ENCODE measurements around the gene SPATA45. TPM values are rescaled to one million over a fixed set of nuclear protein-coding genes. Genes with fewer than 3 reads are reported as not detected.

Gene SPATA45
- total and polyA plus RNA-seq, 5 experiments from 2014 or later, result not detected

DNA sequence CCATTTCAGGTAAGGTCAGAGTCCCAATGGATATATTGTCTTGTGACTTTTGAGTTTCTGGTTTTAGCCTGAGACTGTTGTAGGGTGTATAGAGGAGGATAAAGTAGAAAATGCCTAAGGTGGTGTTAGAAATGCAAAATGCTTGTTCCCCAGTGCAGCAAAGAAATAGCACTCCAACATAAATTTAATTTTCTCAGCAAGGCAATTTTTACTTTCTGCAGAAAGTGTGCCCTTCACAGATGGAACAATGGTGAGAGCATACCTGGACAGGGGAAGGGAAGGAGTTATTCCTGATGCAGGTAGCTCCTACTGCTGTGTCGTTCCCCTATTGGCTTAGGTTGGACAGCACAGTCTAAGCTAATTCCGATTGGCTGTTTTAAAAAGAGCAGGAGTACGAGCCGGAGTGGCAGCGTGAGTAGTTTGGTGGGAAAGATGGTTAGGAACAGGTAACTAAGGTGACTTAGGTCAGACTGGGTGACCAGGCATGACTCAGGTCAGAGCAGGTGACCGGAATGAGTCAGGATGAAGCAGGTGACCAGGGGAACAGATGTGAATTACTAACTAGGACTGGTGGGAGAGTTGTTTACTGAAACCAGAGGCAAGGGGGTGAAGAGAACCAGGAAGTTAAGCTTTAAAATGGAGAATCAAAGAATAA is 21.5 kb downstream of the SPATA45 start:
- Mint-ChIP-seq H3K27ac (no peak overlapping the region), H3K4me3 (no peak overlapping the region), H3K36me3 (peaks cover 6 to 23% (median 18%) of the 10 kb centered on the region in 3 donors), H3K4me1 (peaks cover 0 to 1% (median 0%) of the 10 kb centered on the region in 4 donors), H3K9me3 (peaks cover 0 to 37% (median 27%) of the 10 kb centered on the region in 9 donors), H3K27me3 (peaks cover 0 to 2% (median 0%) of the 10 kb centered on the region in 5 donors)
- DNase-seq (no peak), ATAC-seq (no peak)
- POLR2A ChIA-PET, result no interaction called here

GRCh38 chr1:212824201-212824600 is 23.2 kb downstream of the SPATA45 start:
- Mint-ChIP-seq H3K36me3 (peaks cover 6 to 23% (median 18%) of the 10 kb centered on the region in 3 donors), H3K27ac (no peak overlapping the region), H3K4me1 (peaks cover 0 to 11% (median 5%) of the 10 kb centered on the region in 4 donors), H3K4me3 (no peak overlapping the region), H3K27me3 (peaks cover 0 to 4% (median 1%) of the 10 kb centered on the region in 5 donors), H3K9me3 (peaks cover 0 to 37% (median 27%) of the 10 kb centered on the region in 9 donors)
- ATAC-seq (no peak), DNase-seq (no peak)
- POLR2A ChIA-PET, result no interaction called here

GRCh38 chr1:212822956-212823355 is 24.5 kb downstream of the SPATA45 start:
- H3K4me3 Mint-ChIP-seq, result no peak overlapping the region
- DNase-seq (no peak), ATAC-seq (no peak)
- peaks cover 0 to 4% (median 1%) of the 10 kb centered on the region in 5 donors for H3K27me3 Mint-ChIP-seq
- peaks cover 6 to 23% (median 18%) of the 10 kb centered on the region in 3 donors for H3K36me3 Mint-ChIP-seq
- no peak overlapping the region for H3K27ac Mint-ChIP-seq
- peaks cover 0 to 37% (median 27%) of the 10 kb centered on the region in 9 donors for H3K9me3 Mint-ChIP-seq
- H3K4me1 Mint-ChIP-seq, result peaks cover 0 to 13% (median 5%) of the 10 kb centered on the region in 4 donors
- POLR2A ChIA-PET, result no interaction called here

DNA sequence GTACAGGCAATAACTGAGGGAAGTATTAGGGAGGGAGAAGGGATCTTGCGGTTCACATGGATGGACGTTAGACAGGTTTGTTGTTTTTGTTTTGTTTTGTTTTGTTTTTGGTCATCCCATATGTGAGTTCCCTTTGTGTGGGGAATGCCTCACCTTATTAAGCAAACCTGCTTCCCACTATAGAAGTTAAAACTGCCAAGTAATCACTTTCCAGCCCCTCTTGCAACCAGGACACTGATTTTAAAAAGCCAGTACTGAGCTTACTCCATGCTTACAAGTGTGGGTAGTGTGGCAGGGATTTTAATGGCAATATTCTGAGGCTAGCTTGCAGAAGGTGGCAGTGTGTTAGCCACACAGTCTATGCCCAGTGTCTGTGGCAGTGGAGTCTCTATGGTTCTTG is 26.5 kb downstream of the SPATA45 start:
- peaks cover 4 to 14% (median 12%) of the 10 kb centered on the region in 3 donors for H3K36me3 Mint-ChIP-seq
- H3K4me1 Mint-ChIP-seq, result peaks cover 0 to 13% (median 5%) of the 10 kb centered on the region in 4 donors
- peaks cover 0 to 4% (median 0%) of the 10 kb centered on the region in 5 donors for H3K27me3 Mint-ChIP-seq
- ATAC-seq (no peak), DNase-seq (no peak)
- H3K27ac Mint-ChIP-seq, result no peak overlapping the region
- POLR2A ChIA-PET, result no interaction called here
- H3K9me3 Mint-ChIP-seq, result peaks cover 0 to 21% (median 12%) of the 10 kb centered on the region in 9 donors
- no peak overlapping the region for H3K4me3 Mint-ChIP-seq

- no peak overlapping the region for H3K4me3 Mint-ChIP-seq
- peaks cover 0 to 13% (median 5%) of the 10 kb centered on the region in 4 donors for H3K4me1 Mint-ChIP-seq
- H3K36me3 Mint-ChIP-seq, result peaks cover 8 to 10% (median 9%) of the 10 kb centered on the region in 3 donors
- peak overlapping the region in 1 of 10 donors; percentile 8 for H3K27ac Mint-ChIP-seq
- peaks cover 0 to 4% (median 0%) of the 10 kb centered on the region in 5 donors for H3K27me3 Mint-ChIP-seq
- POLR2A ChIA-PET, result no interaction called here
- peaks cover 0 to 9% (median 6%) of the 10 kb centered on the region in 9 donors for H3K9me3 Mint-ChIP-seq
- DNase-seq (no peak), ATAC-seq (no peak)
Observed at GRCh38 chr1:212819726-212820125, 27.7 kb downstream of the SPATA45 start.

DNA sequence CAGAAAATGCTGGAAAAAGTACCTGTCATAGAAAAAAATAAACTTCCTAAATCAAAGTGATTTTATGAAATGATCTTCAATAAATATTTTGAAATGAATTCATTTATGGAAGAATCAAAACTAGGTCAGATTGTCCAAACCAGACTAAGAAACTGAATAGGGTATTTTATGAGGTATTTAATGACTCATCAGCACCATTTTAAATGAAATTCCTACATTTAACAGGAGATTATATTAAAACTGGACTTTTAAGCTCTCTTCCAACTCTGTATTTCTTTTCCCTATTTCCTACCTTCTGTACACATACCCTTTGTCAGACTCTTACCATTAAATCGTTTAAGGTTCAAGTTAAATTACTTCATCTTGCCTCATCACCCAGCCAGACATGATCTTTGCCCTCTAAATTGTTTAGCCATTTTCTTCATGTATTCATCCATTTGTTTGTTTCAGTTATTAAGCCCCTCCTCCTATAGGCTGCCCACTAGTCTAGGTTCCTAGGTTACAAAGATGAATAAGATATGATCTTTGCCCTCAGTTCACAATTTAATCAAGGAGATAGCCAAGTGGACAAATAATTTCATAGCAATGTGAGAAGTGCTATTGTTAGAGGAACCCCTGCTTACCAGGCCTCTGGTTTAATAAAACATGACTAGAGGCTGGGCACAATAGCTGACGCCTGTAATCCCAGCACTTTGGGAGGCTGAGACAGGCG is 30.7 kb downstream of the SPATA45 start:
- ATAC-seq, result no peak
- DNase-seq, result no peak
- H3K27me3 Mint-ChIP-seq, result peaks cover 0 to 4% (median 0%) of the 10 kb centered on the region in 5 donors
- H3K27ac Mint-ChIP-seq, result no peak overlapping the region
- peaks cover 0 to 13% (median 4%) of the 10 kb centered on the region in 4 donors for H3K4me1 Mint-ChIP-seq
- POLR2A ChIA-PET, result no interaction called here
- H3K36me3 Mint-ChIP-seq, result peaks cover 0 to 20% (median 2%) of the 10 kb centered on the region in 3 donors
- no peak overlapping the region for H3K4me3 Mint-ChIP-seq
- no peaks in the 10 kb centered on the region for H3K9me3 Mint-ChIP-seq

GRCh38 chr1:212814537-212815334 is 32.7 kb downstream of the SPATA45 start:
- peaks cover 0 to 6% (median 3%) of the 10 kb centered on the region in 4 donors for H3K4me1 Mint-ChIP-seq
- DNase-seq (peak in 1 of 10 donors; percentile 6), ATAC-seq (no peak)
- POLR2A ChIA-PET, result no interaction called here
- no peak overlapping the region for H3K4me3 Mint-ChIP-seq
- H3K27me3 Mint-ChIP-seq, result peaks cover 0 to 3% (median 0%) of the 10 kb centered on the region in 5 donors
- H3K36me3 Mint-ChIP-seq, result peaks cover 0 to 24% (median 4%) of the 10 kb centered on the region in 3 donors
- H3K9me3 Mint-ChIP-seq, result no peaks in the 10 kb centered on the region
- no peak overlapping the region for H3K27ac Mint-ChIP-seq

- Mint-ChIP-seq H3K27me3 (no peaks in the 10 kb centered on the region), H3K4me1 (no peaks in the 10 kb centered on the region), H3K36me3 (peaks cover 4 to 62% (median 17%) of the 10 kb centered on the region in 3 donors), H3K4me3 (no peak overlapping the region), H3K9me3 (no peaks in the 10 kb centered on the region), H3K27ac (no peak overlapping the region)
- no peak for ATAC-seq
- DNase-seq, result no peak
- POLR2A ChIA-PET, result no interaction called here
Observed at GRCh38 chr1:212805767-212806166, 41.7 kb downstream of the SPATA45 start.

DNA sequence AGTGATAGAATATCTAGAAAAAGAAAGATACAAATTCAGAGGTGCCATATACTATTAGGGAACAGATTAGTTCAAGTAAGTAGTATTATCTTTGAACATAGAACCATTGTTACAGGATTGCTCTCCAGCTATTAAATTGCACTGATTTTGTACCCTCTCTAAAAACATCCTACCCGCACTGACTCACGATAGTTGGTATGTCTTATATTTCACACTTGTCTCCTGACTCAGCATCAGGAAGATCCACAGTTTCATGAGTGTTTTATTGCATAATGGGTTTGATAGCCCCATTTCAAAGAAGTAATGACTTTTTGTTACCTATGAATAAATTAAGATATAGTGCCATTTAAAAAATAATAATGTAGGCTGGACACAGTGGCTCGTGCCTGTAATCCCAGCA is 49.8 kb downstream of the SPATA45 start:
- Mint-ChIP-seq H3K27me3 (no peaks in the 10 kb centered on the region), H3K4me1 (peaks cover 12 to 35% (median 20%) of the 10 kb centered on the region in 4 donors), H3K27ac (no peak overlapping the region), H3K9me3 (no peaks in the 10 kb centered on the region), H3K36me3 (peaks cover 0 to 52% (median 17%) of the 10 kb centered on the region in 3 donors), H3K4me3 (no peak overlapping the region)
- no peak for DNase-seq
- POLR2A ChIA-PET, result no interaction called here
- ATAC-seq, result no peak

- POLR2A ChIA-PET, result interaction anchor here (1.4 kb wide), 1 partner anchor 63 kb away, joined by 6 read pairs; the partner anchor contains the start of gene FLVCR1
- ATAC-seq (no peak), DNase-seq (no peak)
- Mint-ChIP-seq H3K4me1 (peaks cover 21 to 59% (median 32%) of the 10 kb centered on the region in 4 donors), H3K36me3 (peaks cover 0 to 25% (median 17%) of the 10 kb centered on the region in 3 donors), H3K27me3 (peaks cover 0 to 1% (median 0%) of the 10 kb centered on the region in 5 donors), H3K9me3 (no peaks in the 10 kb centered on the region), H3K4me3 (peak overlapping the region in 5 of 10 donors; percentile 3 to 72 (median 48)), H3K27ac (peak overlapping the region in 8 of 10 donors; percentile 15 to 84 (median 68))
Observed at GRCh38 chr1:212794561-212795014, 52.9 kb downstream of the SPATA45 start.

- H3K36me3 Mint-ChIP-seq, result peaks cover 0 to 13% (median 8%) of the 10 kb centered on the region in 3 donors
- POLR2A ChIA-PET, result interaction anchor here (0.6 to 2.1 kb wide), 5 partner anchors 66 to 1056 kb away, joined by 3 to 11 read pairs (median 4); partner anchors contain the start of gene FLVCR1
- peaks cover 22 to 63% (median 34%) of the 10 kb centered on the region in 4 donors for H3K4me1 Mint-ChIP-seq
- DNase-seq (no peak), ATAC-seq (no peak)
- peak overlapping the region; percentile 81 to 98 (median 95) for H3K27ac Mint-ChIP-seq
- H3K4me3 Mint-ChIP-seq, result peak overlapping the region; percentile 88 to 99 (median 96)
- H3K9me3 Mint-ChIP-seq, result no peaks in the 10 kb centered on the region
- H3K27me3 Mint-ChIP-seq, result peaks cover 0 to 1% (median 0%) of the 10 kb centered on the region in 5 donors
Observed at GRCh38 chr1:212792396-212792908, 55.0 kb downstream of the SPATA45 start.

Data from naive thymus-derived CD8-positive, alpha-beta T cell (primary cell).